Neural progenitor cell (in vitro differentiated cells): ENCODE results near the gene NALCN. TPM values are rescaled to one million over a fixed set of nuclear protein-coding genes. Genes with fewer than 3 reads are reported as not detected.

ENCODE experiments used
- DNase-seq: peaks from one replicate; pipeline ENCODE4 v3.0.0-alpha.2; 2016; ENCODE audit warnings: low spot score
- H2AFZ ChIP-seq: fragments of 200-600 bp; sonication (generic); replicated peaks from 2 replicates; pipeline ENCODE4 v1.6.1; 2016; ENCODE audit warnings: antibody characterized with exemption
- H3F3A ChIP-seq: fragments of 200-600 bp; sonication (generic); 2 replicates; pipeline ENCODE4 v1.6.1; 2016; ENCODE audit warnings: antibody characterized with exemption, low read depth
- H3K27ac ChIP-seq: fragments of 200-600 bp; sonication (generic); 2 replicates; pipeline ENCODE4 v1.5.1; 2016; ENCODE audit warnings: mild to moderate bottlenecking
- H3K27me3 ChIP-seq: fragments of 200-600 bp; sonication (generic); 2 replicates; pipeline ENCODE4 v1.6.1; 2016; ENCODE audit warnings: mild to moderate bottlenecking, moderate library complexity
- H3K36me3 ChIP-seq: fragments of 200-600 bp; sonication (generic); 2 replicates; pipeline ENCODE4 v1.5.1; 2016
- H3K4me1 ChIP-seq: fragments of 200-600 bp; sonication (generic); 2 replicates; pipeline ENCODE4 v1.6.1; 2016; ENCODE audit warnings: mixed run types
- H3K4me2 ChIP-seq: fragments of 200-600 bp; sonication (generic); 2 replicates; pipeline ENCODE4 v1.6.1; 2016
- H3K4me3 ChIP-seq: fragments of 200-600 bp; sonication (generic); 2 replicates; pipeline ENCODE4 v1.5.1; 2016
- H3K79me2 ChIP-seq: fragments of 200-600 bp; sonication (generic); 2 replicates; pipeline ENCODE4 v1.6.1; 2016; ENCODE audit warnings: low read depth
- H3K9ac ChIP-seq: fragments of 200-600 bp; sonication (generic); 2 replicates; pipeline ENCODE4 v1.6.1; 2016
- H3K9me3 ChIP-seq: fragments of 200-600 bp; sonication (generic); 2 replicates; pipeline ENCODE4 v1.5.1; 2016; ENCODE audit warnings: low read depth
- H4K20me1 ChIP-seq: fragments of 200-600 bp; sonication (generic); 2 replicates; pipeline ENCODE4 v1.6.1; 2016; ENCODE audit warnings: low read depth
- H3K27ac Mint-ChIP-seq: 3 replicates; pipeline ENCODE4 v1.8.0; 2021; ENCODE audit warnings: mixed read lengths
- H3K27me3 Mint-ChIP-seq: 2 replicates; pipeline ENCODE4 v1.8.0; 2022; ENCODE audit warnings: low read depth, mild to moderate bottlenecking, inconsistent platforms, moderate library complexity, mixed read lengths; ENCODE audit not compliant: insufficient read depth
- H3K36me3 Mint-ChIP-seq: 3 replicates; pipeline ENCODE4 v1.8.0; 2021; ENCODE audit warnings: mixed read lengths
- H3K4me1 Mint-ChIP-seq: 3 replicates; pipeline ENCODE4 v1.8.0; 2021; ENCODE audit warnings: mixed read lengths
- H3K4me3 Mint-ChIP-seq: 3 replicates; pipeline ENCODE4 v1.8.0; 2021; ENCODE audit warnings: mild to moderate bottlenecking, moderate library complexity, mixed read lengths
- H3K9me3 Mint-ChIP-seq: 3 replicates; pipeline ENCODE4 v1.8.0; 2020; ENCODE audit warnings: mixed read lengths
- EZH2 ChIP-seq: fragments of 200-600 bp; sonication (generic); IDR thresholded peaks from 2 replicates; pipeline ENCODE4 v1.6.1; 2017; ENCODE audit warnings: antibody characterized with exemption, mild to moderate bottlenecking, moderate library complexity
- EZH2phosphoT487 ChIP-seq: fragments of 200-600 bp; sonication (generic); IDR thresholded peaks from 2 replicates; pipeline ENCODE4 v1.6.1; 2017; ENCODE audit warnings: antibody characterized with exemption
- total RNA-seq: library from RNA; depleted of rRNA; stranded (reverse); fragments of >200 nt; gene quantifications from 2 replicates; pipeline ENCODE4 v1.2.3, GENCODE V29; 2015; ENCODE audit warnings: low replicate concordance
- TF ChIP-seq, protein P1 (sequence below): fragments of 200-600 bp; sonication (generic); IDR thresholded peaks from 2 replicates; pipeline ENCODE4 v1.5.1; 2017; ENCODE audit warnings: antibody characterized with exemption, mild to moderate bottlenecking

Gene NALCN
- total RNA-seq, 1 donor from 2014 or later, result 1.1 TPM

DNA sequence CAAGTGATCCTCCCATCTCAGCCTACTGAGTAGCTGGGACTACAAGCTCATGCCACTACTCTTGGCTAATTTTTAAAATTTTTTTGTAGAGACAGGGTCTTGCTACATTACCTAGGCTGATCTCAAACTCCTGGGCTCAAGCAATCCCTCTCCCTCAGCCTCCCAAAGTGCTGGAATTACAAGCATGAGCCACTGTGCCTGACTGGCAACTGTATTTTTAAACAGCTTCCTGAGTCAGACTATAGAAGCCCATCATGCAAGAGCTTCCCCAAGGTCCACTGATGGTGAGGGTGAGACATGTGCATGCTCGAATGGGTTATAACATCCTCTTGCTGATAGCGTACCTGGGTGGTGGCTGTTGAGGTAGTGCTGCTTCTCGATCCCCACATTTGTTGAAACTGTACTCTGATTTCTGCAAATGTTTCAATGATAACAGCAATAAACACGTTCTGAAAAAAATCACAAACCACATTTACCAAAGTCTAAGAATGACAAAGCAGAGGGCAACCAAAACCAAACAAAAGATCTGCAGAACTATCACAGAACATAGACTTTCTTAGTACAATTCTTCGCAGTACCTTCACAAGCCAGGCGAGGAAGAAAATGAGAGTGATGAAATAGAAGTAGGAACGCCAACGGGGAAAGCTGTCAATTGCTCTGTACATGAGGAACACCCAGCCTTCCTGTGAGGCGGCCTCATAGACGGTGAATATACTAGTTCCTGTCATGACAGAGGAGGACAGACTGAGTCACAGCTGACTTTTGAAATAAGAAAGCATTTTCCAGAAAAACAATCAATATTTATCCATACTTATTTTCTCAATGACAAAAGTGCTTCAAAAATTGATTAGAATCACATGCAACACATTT lies 124.4 kb downstream of the NALCN start:
- no peak overlapping the region for H3K4me3 Mint-ChIP-seq
- Histone ChIP-seq H3K36me3 (no peaks in the 10 kb centered on the region), H3K4me3 (no peak overlapping the region), H2AFZ (peak overlapping the region; percentile 53), H3F3A (no peaks in the 10 kb centered on the region), H3K79me2 (no peaks in the 10 kb centered on the region), H3K27ac (no peak overlapping the region), H4K20me1 (no peaks in the 10 kb centered on the region), H3K9ac (no peak overlapping the region), H3K4me2 (no peak overlapping the region), H3K4me1 (peaks cover 4% of the 10 kb centered on the region), H3K9me3 (no peaks in the 10 kb centered on the region), H3K27me3 (no peaks in the 10 kb centered on the region)
- DNase-seq, result no peak
- TF ChIP-seq EZH2 (no peak), EZH2phosphoT487 (no peak)
- TF ChIP-seq, protein P1, sequence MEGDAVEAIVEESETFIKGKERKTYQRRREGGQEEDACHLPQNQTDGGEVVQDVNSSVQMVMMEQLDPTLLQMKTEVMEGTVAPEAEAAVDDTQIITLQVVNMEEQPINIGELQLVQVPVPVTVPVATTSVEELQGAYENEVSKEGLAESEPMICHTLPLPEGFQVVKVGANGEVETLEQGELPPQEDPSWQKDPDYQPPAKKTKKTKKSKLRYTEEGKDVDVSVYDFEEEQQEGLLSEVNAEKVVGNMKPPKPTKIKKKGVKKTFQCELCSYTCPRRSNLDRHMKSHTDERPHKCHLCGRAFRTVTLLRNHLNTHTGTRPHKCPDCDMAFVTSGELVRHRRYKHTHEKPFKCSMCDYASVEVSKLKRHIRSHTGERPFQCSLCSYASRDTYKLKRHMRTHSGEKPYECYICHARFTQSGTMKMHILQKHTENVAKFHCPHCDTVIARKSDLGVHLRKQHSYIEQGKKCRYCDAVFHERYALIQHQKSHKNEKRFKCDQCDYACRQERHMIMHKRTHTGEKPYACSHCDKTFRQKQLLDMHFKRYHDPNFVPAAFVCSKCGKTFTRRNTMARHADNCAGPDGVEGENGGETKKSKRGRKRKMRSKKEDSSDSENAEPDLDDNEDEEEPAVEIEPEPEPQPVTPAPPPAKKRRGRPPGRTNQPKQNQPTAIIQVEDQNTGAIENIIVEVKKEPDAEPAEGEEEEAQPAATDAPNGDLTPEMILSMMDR, result no peak
- H3K4me1 Mint-ChIP-seq, result peaks cover 37% of the 10 kb centered on the region
- H3K27me3 Mint-ChIP-seq, result no peaks in the 10 kb centered on the region
- no peak overlapping the region for H3K27ac Mint-ChIP-seq
- H3K36me3 Mint-ChIP-seq, result no peaks in the 10 kb centered on the region
- no peaks in the 10 kb centered on the region for H3K9me3 Mint-ChIP-seq

DNA sequence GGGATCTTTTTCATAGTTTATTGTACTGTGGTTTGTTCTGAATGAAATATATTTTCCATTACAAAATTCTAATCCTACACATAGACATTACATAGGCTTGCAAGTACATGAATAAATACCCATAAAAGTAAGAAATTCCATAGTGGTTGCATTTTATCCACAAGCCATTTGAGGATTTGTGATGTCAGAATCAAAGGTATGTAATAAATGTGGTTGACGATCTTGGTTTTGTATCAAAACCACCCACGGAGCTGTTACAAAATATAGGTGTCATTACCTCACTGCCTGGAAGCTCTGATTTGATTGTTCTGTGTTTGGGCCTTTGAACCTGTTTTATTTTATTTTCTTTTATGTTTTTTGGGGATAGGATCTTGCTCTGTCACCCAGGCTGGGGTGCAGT lies 125.1 kb downstream of the NALCN start:
- H2AFZ ChIP-seq, result no peak overlapping the region
- H3F3A ChIP-seq, result no peaks in the 10 kb centered on the region
- H3K9ac ChIP-seq, result no peak overlapping the region
- TF ChIP-seq EZH2, result no peak
- TF ChIP-seq EZH2phosphoT487, result no peak
- TF ChIP-seq, protein P1, result no peak
- no peaks in the 10 kb centered on the region for H3K9me3 ChIP-seq
- no peak overlapping the region for H3K27ac ChIP-seq
- peaks cover 4% of the 10 kb centered on the region for H3K4me1 ChIP-seq
- no peak overlapping the region for H3K4me3 ChIP-seq
- H3K4me2 ChIP-seq, result no peak overlapping the region
- H3K27me3 ChIP-seq, result no peaks in the 10 kb centered on the region
- no peaks in the 10 kb centered on the region for H3K36me3 Mint-ChIP-seq
- H3K36me3 ChIP-seq, result no peaks in the 10 kb centered on the region
- H3K4me1 Mint-ChIP-seq, result peaks cover 43% of the 10 kb centered on the region
- H3K27ac Mint-ChIP-seq, result no peak overlapping the region
- DNase-seq, result no peak
- no peak overlapping the region for H3K4me3 Mint-ChIP-seq
- no peaks in the 10 kb centered on the region for H3K27me3 Mint-ChIP-seq
- no peaks in the 10 kb centered on the region for H3K79me2 ChIP-seq
- no peaks in the 10 kb centered on the region for H4K20me1 ChIP-seq
- H3K9me3 Mint-ChIP-seq, result no peaks in the 10 kb centered on the region

DNA sequence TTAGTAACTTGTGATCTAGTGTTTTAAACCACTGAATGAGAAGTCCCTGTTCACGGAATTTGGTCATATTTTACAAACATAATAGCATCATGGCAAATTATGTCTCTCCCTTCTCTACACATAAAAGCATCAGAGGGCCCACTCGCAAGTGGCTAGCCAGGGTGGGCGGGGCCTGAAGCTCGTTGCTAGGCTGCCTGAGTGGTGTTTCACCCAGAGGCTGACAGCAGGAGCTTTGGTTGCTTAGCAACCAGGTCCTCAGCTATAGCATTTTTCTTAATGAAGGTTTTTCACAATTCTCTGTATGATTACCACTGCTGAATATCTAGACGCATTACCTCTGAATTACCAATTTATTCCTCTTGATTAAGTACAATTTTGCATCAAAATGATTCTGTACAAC lies 126.5 kb downstream of the NALCN start:
- Histone ChIP-seq H3K27me3 (no peaks in the 10 kb centered on the region), H3K4me2 (no peak overlapping the region), H3K4me3 (no peak overlapping the region), H3K9me3 (no peaks in the 10 kb centered on the region), H3K36me3 (no peaks in the 10 kb centered on the region), H3K27ac (no peak overlapping the region), H3F3A (no peaks in the 10 kb centered on the region), H3K79me2 (no peaks in the 10 kb centered on the region), H3K9ac (no peak overlapping the region), H4K20me1 (no peaks in the 10 kb centered on the region), H3K4me1 (peaks cover 4% of the 10 kb centered on the region), H2AFZ (no peak overlapping the region)
- Mint-ChIP-seq H3K27ac (peak overlapping the region; percentile 75), H3K9me3 (no peaks in the 10 kb centered on the region), H3K36me3 (no peaks in the 10 kb centered on the region), H3K27me3 (no peaks in the 10 kb centered on the region), H3K4me1 (peaks cover 51% of the 10 kb centered on the region), H3K4me3 (peak overlapping the region; percentile 2)
- DNase-seq, result peak; percentile 87
- TF ChIP-seq, protein P1, result no peak
- TF ChIP-seq EZH2phosphoT487 (no peak), EZH2 (no peak)
